GM18499 (cell line): ENCODE measurements around the gene PSMD8.
"Not testable (repeated sequence)": the region's sequence is repeated elsewhere in the genome, so short reads cannot be mapped to it uniquely, and the experiment has no call there.

Experiments used
- ATAC-seq: cut with Tn5 transposase; IDR thresholded peaks from one replicate; pipeline ENCODE4 v1.9.1; 2021; ENCODE audit warnings: moderate number of reproducible peaks; ENCODE audit not compliant: insufficient read depth, unreplicated experiment

Gene PSMD8

DNA sequence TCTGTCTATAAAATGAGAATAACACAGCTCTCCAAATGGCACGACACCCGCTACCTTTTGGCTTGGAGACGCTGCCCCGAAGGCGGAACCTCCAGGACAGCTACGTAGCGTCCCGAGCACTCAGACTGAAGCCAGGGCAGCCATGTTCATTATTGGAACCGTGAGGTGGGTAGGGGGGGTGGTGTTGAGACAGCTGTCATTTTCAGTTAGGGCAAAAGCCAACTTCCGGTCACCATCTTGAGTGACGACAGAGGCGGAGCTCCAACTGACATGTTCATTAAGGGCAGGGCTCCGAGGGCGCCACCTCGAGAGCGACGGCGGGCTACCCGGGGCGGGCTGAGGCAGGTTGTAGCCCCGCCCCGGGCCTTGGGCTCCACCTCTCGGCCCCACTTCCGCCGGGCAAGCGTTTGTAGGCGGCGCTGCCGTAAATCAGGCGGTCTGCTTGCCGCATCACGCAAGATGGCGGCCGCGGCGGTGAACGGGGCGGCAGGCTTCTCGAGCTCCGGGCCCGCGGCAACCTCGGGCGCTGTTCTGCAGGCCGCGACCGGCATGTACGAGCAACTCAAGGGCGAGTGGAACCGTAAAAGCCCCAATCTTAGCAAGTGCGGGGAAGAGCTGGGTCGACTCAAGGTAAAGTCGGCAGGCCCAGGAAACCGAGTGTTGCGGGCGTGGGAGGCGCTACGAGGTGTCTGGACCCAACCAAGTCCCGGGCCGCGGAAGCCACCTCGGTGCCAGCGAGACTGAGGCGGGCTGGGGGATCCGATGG lies at the start of gene PSMD8:
PSMD8 (plus strand) TSS at position 240 of the 766 bp plus-strand sequence; CDS start at position 271, 31 bp downstream.
- peak; percentile 68 for ATAC-seq

DNA sequence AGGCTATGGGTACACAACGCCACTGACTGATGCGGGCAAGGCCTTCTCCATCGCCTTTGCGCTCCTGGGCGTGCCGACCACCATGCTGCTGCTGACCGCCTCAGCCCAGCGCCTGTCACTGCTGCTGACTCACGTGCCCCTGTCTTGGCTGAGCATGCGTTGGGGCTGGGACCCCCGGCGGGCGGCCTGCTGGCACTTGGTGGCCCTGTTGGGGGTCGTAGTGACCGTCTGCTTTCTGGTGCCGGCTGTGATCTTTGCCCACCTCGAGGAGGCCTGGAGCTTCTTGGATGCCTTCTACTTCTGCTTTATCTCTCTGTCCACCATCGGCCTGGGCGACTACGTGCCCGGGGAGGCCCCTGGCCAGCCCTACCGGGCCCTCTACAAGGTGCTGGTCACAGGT lies 47.8 kb upstream of the PSMD8 start:
- no peak for ATAC-seq

DNA sequence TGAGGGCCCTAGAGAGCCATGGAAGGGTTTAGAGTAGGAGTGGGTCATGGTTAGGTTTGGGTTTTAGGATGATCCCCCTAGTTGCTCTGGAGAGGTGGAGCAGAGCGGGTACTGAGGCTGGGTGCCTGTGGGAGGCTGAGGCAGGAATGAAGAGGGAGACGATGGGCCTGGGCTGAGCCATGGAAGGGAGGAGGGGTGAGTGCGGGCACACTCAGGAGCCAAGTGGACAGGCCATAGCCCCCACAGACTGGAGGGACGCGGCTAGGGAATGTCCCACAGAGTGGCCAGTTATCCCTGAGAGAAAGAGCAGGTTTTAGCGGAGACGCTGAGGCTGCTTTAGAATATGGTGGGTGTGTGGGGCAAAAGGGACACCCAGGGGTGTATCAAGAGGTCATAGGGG lies 44.7 kb upstream of the PSMD8 start:
- ATAC-seq = no peak

DNA sequence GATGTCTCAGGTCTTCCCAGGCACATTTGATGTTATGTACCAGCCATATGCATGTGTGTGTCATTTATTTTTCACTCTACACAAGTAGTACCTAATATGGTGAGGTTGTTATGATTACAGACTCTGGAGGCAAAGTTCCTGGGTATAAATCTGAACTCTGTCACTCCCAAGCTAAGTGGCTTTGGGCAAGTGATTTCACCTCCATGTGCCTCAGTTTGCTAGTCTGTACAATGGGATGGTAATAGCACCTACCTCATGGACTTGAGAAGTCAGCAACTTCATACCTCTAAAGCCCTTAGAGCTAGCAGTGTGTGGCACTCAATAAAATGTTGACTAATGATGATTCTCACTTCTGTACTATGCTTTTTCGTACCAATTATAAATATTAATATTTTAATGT lies 42.6 kb upstream of the PSMD8 start:
- no peak for ATAC-seq

DNA sequence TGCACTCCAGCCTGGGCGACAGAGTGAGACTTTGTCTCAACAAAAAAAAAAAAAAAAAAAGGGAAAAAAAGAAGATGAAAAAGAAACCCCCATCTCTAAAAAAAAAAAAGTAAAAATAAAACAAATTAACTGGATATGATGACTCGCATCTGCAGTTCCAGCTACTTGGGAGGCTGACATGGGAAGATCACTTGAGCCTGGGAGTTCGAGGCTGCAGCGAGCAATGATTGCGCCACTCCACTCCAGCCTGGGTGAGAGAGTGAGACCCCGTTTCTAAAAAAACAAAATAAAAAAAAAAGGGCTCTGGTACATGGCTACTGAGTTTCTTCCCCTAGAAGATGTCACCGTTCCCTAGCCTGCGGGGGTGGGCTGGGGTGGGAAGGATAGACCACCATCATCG lies 41.1 kb upstream of the PSMD8 start:
- no peak for ATAC-seq

DNA sequence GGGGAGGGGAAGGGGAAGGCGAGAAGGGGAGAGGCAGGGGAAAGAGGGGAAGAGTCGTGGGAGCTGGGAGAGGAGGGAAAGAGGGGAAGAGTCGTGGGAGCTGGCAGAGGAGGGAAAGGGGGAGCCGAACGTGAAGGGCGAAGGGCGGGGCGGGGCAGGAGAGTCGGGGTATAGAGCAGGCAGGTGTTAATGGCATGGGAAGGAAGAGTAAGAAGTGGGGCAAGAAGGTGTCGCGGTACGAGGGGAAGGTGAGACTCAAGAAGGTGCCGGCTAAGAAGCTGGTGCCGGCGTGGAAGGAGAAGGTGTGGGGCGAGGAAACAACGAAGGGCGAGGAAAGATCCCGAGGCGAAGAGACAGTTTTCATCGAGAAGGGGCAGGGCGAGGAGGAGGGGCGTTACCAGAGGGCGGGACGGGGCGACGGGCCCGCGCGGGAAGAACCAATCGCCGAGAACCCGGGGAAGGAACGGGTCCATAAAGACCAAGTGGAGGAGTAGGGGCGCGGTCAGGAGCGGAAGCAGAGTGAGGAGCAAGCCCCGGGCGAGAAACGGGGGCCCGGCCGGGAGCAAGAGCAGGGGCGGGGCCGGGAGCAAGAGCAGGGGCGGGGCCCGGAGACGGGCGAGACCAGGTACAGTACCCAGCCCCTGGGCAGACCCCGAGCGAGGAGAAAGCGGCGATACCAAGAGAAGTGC lies 38.3 kb upstream of the PSMD8 start:
- ATAC-seq = peak; percentile 37

DNA sequence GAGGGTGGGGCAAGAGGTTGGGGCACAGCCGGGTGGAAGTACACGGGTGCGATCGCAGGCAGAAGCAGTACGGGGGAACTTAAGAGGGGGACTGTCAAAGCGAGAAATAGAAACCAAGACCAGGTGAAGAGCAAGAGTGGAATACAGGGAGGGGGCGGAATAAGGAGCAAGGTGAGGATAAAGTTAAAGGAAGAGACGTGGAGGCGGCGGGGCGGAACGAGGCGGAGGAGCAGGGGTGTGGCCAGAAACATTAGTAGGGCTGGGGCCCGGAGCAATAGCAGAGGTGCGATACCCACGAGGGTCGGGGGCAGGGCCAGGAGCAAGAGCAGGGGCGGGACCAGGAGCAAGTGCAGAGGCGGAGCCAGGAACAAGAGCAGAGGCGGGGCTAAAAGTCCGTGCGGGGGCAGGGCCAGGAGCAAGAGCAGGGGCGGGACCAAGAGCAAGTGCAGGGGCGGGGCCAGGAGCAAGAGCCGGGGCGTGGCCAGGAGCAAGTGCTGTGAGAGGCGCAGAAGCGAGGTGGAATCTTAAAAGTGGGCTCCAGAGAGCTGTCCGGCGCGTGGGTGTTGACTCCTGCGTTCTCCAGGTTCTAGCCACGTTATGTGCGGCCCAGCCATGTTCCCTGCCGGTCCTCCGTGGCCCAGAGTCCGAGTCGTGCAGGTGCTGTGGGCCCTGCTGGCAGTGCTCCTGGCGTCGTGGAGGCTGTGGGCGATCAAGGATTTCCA lies 37.6 kb upstream of the PSMD8 start:
- ATAC-seq = no peak

DNA sequence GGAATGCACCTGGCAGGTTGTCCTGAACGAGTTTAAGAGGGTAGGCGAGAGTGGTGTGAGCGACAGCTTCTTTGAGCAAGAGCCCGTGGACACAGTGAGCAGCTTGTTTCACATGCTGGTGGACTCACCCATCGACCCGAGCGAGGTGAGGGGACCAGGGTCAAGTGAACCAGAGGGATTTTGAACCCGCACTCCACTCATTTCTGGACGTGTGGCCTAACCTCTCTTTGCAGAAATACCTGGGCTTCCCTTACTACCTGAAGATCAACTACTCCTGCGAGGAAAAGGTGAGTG lies 37.1 kb upstream of the PSMD8 start:
- ATAC-seq = no peak

DNA sequence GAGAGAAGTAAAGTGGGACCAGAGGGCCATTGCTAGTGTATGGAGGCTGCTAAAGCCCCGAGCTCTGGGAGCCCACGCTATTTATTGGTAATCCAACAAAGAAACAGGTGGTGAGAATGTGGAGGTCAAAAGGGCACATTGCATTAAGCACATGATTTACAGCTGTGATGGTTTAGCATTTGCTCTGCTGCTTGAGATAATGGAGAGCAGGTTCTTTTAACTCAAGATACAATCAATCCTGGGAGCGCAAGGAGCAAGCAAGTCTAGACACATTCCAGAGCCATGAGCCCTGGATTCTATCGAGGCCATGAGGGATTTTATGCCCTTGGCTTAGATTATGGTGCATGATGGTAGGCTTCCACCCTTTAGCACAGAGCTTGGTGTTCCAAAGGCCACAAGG lies 35.4 kb upstream of the PSMD8 start:
- ATAC-seq = not testable (repeated sequence)

DNA sequence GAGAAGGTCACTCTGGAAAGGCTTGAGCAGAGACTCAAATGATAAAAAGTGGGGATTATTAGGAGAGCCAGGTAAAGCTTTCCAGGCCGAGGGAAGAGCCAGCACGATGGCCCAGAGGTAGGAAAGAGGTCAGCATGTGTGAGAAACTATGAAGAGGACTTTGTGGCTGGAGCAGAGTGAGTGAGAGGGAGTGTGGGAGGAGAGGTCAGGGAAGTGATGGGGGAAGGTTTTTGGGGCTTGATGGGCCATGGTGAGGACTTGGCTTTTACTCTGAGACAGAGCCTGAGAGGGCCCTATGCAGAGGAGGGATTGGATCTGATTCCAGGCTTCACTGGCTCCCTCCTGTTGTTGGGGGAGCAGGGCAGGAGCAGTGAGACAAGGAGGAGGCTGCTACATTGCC lies 33.4 kb upstream of the PSMD8 start:
- ATAC-seq = no peak

DNA sequence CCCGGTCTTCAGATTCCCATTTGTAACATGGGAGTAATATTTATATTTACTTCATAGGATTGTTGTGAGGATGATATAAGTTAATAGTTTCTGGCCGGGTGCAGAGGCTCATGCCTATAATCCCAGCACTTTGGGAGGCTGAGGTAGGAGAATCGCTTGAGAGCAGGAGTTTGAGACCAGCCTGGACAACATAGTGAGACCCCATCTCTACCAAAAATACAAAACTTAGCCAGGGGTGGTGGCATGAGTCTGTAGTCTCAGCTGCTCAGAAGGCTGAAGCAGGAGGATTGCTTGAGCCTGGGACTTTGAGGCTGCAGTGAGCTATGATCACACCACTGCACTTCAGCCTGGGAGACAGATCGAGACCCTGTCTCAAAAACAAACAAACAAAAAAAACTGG lies 27.5 kb upstream of the PSMD8 start:
- no peak for ATAC-seq

DNA sequence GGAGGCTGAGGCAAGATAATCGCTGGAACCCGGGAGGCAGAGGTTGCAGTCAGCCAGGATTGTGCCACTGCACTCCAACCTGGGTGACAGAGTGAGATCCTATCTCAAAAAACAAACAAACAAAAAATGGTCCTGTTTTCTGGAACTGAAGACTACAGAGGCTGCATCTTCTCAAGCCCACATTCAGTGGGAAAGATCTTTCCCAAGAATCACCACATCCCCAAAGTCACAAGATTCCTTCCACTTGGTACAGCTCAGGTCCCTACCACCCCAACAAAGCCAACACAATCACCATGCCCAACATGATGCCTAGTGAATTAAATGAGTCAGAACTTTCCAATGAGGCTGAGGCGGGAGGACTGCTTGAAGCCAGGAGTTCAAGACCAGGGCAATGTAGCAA lies 23.5 kb upstream of the PSMD8 start:
- no peak for ATAC-seq

DNA sequence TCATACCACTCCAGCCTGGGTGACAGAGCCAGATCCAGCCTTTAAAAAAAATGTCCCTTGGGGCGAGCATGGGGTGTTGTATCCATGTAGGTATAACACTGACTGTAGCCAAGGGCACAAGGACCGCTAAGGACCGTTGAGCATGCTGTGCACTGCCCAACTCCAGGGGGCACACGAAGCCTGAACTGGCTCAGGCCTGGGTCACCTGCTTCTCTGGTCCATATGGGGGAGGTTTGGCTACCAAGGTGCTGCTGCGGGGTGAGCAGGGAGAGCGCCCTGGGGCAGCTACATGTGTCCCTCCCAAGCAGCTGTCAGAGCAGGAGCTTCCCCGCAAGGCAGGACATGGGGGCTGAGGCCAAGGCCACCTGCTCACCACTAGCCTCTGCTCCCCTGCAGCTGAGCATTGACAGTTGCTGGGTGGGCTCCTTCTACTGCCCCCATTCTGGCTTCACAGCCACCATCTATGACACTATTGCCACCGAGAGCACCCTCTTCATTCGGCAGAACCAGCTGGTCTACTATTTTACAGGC lies 22.4 kb upstream of the PSMD8 start:
- no peak for ATAC-seq

DNA sequence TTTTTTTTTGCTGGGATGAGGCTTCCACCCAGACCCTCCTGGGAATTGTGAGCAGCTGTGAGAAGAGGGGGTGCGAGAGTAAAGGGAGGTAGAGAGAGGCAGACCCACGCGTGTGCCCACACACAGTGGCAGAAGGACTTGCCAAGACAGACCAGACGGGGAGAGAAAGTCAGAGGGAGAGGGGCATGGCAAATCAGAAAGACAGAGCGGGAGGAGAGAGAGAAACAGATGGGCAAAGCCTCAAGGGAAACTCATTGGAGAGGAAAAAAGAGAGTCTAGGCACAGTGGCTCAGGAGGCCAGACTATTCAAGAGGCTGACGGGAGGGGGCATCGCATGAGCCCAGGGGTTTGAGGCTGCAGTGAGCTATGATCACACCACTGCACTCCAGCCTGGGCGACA lies 21.8 kb upstream of the PSMD8 start:
- no peak for ATAC-seq

DNA sequence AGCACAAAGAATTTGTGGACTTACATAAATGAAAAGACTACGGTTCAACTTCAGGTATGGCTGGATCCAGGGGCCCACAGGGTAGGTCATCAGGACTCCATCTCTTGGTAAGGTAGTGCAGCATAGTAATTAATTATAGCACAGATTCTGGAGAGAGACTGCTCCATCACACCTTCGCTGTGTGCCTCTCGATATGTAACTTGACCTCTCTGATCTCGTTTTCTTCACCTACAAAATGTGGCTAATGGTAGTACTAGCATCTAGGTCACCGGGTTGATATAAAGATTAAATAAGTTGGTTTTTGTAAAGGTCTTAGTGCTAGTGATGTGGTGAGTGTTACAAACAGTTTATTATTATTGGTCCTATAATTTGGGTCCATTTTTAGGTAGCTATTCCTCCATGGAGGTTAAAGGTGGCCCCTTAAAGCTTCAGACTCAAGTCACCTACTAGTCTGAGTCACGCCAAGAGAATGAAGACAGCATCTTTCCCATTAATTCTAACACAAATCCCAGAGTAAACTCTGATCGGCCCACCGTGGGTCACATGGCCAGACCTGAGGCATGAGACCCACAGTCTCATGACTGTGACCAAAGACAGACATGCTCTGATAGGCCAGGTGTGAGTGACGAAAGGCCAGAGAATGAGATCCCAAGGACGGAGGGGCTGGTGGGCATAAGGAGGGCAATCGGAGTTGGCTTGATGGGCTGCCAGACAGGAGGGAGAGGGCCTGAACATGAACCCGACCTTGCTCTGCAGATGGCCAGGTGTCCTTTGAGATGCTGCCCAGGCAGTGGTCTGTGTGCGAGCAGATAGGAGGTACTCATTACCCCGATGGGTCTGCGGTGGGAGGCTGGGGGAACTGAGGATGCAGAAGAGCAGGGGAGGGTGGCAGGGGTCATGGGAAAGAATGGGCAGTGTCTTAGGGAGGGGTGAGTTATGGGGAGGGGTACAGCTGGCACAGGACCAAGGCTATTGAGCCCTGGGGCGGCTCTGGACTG lies 18.3 kb upstream of the PSMD8 start:
- ATAC-seq = no peak

DNA sequence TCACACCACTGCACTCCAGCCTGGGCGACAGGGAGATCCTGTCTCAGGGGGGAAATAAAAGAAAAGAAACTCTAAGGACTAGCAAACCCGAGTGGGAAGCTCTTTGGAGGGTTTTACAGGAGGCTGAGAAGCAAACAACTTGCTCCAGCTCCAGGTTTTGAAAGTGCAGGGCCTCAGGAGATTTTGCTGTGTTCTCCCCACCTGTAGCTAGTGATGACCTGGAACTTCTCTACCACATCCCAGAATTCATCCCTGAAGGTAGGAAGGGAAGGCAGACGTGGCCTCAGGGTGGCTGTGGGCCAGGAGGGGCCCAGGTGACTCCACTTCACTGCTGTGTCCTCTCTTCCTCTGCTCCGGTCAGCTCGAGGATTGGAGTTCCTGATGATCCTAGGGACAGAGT lies 16.3 kb upstream of the PSMD8 start:
- ATAC-seq = no peak

DNA sequence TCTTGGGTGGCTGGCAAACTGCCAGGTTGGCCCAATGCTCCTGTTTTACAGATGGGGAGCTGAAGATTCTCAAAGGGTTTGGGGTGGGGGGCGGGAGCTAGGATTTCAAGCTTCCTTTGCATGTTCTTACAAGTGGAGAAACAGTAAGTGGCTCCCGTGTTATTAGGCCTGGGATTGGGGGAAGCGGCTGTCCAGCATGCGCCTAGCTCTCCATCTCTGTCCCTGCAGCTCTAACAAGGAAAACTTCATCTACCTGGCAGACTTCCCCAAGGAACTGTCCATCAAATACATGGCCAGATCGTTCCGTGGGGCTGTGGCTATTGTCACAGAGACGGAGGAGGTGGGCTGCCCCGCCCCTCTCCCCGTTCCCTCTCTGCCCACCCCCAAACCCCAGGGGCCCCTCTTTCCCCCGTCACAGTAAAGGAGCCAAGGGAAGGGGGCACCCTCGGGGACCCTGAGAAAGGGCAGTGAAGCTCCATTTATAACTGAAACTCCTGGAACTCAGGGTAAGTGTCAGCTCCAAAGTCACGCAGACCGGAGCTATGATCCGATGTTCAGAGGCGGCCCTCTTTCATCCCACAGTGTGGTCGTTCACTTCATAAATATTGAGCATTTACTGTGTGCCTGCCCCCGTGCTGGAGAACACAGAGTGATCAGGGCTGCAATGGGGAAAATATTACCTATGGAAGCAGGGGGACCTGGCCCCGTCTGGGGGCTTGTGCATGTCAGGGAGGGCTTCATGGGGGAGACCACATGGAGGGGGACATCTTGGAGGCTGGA lies 14.9 kb upstream of the PSMD8 start:
- no peak for ATAC-seq

DNA sequence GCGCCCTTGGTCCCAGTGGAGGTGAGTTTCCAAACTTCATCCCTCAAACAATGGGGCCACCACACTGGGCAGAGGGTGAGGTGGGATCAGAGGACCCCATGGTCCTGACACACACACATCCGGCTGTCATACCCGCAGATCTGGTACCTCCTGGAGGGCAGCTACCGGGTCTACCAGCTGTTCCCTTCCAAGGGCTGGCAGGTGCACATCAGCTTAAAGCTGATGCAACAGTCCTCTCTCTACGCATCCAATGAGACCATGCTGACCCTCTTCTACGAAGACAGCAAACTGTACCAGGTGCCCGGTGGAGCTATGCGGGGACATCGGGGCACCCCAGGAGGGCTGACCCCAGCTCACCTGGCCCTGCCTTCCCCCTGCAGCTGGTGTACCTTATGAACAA lies 14.0 kb upstream of the PSMD8 start:
- ATAC-seq = no peak

DNA sequence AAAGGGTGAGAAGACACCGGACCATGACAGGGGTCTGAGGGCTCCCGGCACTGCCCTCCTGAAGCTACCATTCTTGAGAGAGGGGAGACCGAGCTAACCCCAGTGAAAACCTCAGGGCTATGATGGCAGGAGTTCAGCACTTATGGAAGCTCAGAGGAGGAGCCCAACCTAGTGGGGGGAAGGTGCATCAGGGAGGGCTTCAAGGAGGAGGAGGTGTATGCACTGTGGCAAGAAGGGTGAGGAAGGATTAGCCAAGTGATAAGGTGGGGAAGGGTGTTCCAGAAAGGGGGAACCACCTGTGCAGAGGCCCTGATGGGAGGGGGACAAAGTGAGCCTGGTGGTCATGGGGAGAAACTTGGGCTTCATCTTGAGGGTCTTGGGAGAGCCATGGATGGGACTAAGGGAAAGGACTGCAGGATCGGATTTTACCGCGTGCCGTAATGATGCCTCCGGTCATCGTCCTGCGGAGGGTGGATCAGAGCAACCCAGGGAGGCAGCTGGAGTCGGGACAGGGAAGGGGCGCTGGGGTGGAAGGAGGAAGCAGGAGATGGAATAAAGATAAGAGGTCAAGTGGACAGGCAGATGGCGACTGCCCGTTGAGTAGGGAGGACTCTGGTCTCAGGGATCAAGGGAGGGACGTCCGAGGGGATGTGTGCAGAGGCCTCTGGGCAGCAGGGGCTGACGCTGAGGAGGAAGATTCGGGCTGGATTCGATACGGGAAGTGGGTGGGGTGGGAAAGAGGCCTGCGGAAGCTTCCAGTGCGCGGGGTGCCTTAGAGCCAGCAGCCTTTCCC lies 13.3 kb upstream of the PSMD8 start:
- ATAC-seq = no peak
